GM19452 (cell line): ENCODE results near the gene HDAC9.

Source experiments
- ATAC-seq: cut with Tn5 transposase; IDR thresholded peaks from one replicate; pipeline ENCODE4 v1.9.1; 2021; ENCODE audit not compliant: unreplicated experiment

The HDAC9 gene

GRCh38 chr7:18873734-18874336 lies 378.3 kb downstream of the HDAC9 start:
- ATAC-seq: no peak

DNA sequence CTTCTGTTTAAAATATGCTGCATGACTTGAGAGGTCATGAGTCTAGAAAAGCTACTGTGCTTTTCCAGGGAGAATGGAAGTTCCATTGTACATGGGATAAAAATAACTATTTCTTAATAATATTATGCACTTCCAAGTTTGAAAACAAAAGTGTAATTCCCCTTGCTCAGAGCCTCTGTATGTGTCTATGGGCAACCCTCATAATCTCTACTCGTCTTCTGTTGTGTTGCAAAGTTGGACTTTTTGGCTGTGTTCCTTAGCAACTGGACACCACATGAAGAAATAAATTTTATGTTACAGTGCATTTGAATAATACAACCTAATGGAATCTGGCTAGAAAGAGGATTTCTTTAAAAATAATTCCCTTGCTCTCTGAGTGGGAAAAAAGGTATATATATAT lies 379.3 kb downstream of the HDAC9 start:
- no peak for ATAC-seq

- no peak for ATAC-seq
Measured at GRCh38 chr7:18877874-18878273, 382.3 kb downstream of the HDAC9 start.

DNA sequence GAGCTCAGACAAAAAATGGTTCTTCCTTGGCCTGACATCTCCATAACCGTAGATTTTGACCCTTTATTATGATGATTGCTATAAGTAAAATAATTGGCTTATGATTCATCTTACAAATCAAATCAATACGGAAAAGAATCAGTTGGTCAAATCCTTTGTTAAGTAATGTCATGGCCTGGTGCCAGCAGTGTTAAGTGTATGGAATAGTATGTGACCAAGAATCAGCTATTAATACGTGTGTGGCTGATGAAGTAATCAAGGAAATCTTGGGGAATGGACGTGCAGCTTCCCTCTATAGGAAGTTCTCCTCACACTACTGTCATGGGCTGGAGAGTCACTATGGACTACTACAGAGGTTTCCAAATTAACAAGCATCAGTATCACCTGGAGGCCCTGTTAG lies 391.3 kb downstream of the HDAC9 start:
- ATAC-seq: no peak

DNA sequence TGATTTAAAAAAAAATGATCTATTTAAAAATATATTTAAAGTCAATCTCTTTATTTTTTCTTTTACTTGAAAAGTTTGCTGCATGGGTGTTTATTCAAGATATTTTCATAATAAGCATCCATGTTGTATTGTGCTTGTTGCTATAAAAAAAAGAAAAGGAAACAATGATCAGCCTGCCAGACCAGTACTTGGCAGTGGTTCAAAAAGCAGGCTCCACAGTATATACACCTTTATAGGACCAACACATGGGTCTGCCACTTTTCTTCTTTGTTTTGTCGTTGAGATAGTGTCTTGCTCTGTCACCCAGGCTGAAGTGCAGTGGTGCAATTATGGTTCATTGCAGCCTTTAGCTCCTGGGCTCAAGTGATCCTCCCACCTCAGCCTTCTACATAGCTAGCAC lies 393.9 kb downstream of the HDAC9 start:
- ATAC-seq: no peak

- no peak for ATAC-seq
Measured at GRCh38 chr7:18890134-18890533, 394.6 kb downstream of the HDAC9 start.

DNA sequence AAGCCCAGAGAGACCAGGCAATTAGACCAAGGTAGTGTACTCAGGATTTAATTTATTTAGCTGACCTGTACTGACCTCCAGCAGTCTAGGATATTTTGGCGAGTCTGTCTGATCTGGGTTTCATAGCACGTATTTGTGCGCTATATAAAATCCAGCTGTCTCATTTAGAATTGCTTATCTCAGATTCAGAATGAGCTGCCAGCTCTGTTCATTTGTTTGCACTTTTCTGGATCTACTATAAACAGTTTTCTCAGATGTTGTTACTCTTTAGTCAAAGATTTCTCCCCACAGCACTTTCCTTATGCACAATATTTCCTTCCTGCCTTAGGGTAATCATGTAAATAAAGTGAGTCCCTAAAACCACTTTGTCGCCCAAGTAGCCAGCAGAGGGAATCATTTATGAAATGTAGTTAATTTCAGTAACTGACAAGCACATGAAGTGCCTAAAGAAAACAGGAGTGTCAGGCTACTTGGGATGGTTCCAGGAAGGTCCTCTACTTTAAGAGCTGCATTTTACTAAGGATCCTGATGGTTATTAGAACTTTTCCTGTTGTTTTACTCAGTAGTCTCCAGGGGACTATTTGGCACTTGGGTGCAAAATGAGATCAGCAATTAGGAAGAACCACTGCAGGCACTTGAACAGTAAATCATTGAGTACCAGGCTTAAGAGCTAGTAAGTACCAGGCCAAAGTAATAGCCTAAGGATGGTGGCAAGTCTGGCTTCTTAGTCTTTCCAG lies 395.5 kb downstream of the HDAC9 start:
- no peak for ATAC-seq

DNA sequence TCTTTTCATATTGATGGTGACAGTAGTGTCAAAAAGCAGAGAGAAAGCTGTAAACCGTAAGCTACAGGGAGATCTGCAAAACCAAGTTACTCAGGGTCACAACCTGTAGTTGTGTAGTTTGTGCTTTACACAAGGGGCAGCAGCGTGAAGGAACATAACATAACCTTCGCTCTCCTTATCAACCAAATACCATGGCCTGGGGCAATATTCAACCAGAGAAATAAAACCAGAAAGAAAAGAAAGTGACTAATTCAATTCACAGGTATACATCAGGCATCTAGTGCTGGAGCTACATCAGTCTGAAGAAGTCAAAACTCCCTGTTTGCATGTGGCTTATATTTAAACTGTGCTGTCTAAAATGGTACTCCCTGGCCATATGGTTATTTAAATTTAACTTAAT lies 397.6 kb downstream of the HDAC9 start:
- ATAC-seq: no peak

DNA sequence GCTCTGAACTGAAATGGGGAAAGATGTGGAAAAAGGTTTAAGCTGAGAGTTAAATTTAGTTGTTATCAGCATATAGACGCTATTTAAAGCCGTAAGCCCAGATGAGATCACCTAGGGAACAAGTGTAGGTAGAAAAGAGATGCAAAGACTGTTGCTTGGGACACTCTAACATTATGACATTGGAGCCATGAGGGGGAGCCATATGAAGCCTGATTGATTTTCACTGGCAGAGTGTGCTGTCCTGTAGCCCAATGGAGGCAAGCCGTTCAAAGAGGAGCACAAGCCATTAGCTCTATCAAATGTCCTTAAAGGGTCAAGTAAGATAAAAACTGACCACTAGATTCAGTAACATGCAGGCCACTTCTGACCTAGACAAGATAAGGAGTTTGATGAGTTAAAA lies 398.6 kb downstream of the HDAC9 start:
- ATAC-seq: no peak

GRCh38 chr7:18895456-18895855 lies 399.9 kb downstream of the HDAC9 start:
- ATAC-seq: no peak

DNA sequence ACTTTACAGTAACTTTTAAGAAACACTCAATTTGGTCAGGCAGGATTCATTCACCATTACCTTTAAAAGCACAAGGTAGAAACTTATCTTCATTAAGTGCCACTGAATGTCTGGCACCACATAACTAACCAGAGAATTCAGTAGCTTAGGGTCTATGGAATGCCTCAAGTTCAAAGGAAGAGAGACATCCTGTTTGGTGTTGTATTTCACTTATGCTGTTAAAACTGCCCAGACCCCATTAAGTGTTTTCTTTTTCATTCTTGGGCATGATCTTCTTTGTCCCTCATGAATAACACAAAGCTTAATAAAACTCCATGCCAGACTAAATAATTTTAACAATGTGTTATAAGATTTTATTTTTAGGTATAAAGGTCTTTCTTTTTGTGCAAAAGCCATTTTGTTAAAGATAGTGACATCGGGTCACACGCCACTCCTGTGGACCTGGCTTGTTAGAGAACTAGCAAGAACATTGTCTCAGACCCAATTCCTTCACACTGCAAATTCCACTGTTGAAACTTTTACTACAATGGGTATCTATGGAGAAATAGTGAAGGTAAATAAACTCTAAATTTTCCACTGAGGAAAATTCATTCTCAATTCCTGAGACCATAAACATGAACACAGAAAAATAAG lies 400.9 kb downstream of the HDAC9 start:
- ATAC-seq: no peak

DNA sequence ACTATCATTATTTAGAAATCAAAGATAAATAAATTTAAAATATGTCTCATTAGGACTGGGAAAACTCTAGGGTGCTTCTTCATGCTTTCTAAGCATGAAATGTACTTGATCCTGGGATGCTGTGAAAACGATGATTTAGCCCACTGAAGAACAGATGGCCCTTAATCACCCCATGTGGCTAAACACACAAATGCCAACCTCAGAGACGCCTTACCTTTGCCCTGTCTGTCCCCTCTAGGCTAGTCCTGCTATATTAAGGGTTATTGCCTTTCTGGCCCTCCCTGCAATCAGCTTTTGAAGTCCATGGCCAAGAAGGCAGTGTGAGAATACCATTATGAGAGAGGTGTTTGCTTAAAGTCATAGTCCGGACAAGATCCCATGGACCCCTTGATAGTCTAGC lies 404.7 kb downstream of the HDAC9 start:
- no peak for ATAC-seq

DNA sequence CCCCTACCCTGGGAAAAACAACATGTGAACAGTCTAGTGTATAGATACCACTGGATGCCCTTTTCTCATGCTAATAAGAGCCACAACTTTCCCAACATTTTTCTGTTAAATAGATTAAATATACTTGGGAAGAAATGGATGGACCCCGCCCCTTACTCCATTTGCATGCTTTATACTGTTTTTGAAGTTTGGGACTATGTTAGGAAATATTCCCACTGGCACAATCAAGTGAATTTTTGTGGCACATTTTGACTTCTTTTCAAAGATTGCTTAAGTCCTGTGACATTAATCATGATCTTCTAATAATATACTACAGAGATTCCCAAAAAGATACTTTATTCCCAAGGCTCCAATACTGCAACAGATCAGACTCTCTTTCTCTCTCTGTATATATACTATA lies 405.3 kb downstream of the HDAC9 start:
- ATAC-seq: no peak

- ATAC-seq: no peak
Measured at GRCh38 chr7:18901351-18901750, 405.8 kb downstream of the HDAC9 start.

DNA sequence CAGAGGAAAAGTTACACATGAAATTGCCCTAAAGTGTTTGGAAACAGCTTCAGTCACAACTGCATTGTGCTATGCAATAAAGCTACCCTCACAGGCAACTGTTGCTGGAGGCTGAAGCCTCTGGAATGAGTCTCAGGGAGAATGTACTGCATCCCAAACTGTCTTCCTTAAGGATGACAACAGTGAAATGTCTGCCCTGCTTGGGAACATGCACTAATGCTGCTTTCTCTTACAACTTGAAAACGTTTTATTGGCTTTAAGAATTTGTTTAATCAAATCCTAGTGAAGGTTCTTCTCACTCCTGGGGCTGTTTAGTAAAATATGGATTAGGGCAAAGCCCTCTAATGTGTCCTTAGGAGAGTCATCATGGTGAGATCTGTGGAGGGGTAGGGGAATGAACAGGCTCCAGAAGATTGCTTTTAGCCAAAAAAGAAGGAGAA lies 406.5 kb downstream of the HDAC9 start:
- ATAC-seq: no peak

GRCh38 chr7:18902892-18903291 lies 407.3 kb downstream of the HDAC9 start:
- ATAC-seq: no peak

GRCh38 chr7:18903695-18904094 lies 408.1 kb downstream of the HDAC9 start:
- no peak for ATAC-seq

GRCh38 chr7:18905316-18905943 lies 409.9 kb downstream of the HDAC9 start:
- ATAC-seq: no peak

GRCh38 chr7:18906901-18907300 lies 411.4 kb downstream of the HDAC9 start:
- ATAC-seq: no peak

DNA sequence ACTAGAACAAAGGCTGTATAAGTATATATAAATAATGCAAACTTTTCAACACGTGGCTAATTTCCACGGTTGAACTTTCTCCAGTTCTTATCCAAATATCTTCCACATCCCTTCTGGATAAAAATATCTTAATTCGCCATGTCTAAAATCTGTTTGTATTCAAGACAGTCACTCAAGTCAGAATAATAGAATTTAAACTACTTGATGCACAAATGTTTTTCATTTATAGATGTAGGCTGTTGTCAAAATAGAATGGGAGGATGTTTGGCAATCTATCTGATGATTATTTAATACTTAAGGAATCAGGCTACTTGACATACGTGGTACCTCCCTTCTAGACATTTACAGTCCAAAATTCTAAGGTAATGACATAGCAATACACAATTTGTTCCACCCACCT lies 417.6 kb downstream of the HDAC9 start:
- no peak for ATAC-seq

DNA sequence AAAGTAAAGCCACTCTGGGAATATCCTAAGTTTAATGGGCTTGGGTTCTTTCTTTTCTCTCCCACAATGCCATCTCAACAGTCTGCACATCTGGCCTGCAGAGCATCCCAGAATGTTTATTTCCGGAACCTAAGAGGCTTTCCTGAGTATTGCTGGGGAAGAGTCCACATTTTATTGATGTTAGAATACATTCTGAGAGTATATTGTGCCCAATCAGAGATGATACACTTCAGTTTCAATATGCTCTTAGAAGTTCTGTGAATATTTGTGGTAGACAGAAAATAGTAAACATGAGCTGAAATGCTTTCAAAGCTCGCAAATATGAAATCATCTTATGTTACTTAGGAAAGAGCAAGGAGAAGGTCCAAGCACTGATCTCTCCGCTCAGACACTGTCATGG lies 421.3 kb downstream of the HDAC9 start:
- no peak for ATAC-seq

- no peak for ATAC-seq
Measured at GRCh38 chr7:18927134-18927533, 431.6 kb downstream of the HDAC9 start.
